ENCODE results near the gene ADAP1.

DNA sequence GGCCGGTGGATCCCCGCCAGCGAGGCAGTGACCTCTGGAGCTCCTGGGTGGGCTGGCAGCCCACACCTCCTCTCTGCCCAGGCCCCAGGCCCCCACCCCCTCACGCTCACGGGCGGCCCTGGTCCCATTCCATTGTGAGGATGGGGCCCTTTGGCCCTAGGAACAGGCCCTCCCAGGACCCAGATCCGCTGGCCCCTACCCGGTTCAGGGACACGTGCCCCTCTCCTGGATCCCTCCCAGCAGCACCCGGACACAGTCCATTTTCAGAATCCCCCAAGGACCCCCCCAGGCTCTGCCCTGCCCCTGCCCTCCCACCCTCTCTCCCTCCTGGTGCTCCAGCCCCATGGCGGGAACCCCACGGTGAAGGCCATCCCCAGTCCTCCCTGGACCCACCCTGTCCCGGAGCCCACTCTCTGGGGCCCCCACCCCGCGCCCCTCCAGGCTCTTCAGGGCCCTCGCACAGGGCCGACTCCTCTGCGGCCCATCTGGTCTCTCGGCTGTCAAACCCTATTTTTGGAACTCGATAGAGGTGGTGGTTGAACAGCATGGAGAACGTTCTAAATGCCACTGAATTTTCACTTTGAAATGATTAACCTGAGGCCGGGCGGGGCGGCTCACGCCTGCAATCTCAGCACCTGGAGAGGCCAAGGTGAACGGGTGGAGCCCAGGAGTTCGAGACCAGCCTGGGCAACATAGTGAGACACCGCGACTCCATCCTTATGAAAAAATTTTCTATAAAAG, 8.1 kb downstream of the ADAP1 start:
- TF ChIP-seq EZH2 (IDR thresholded peaks at IDR 0.05; ENCODE audit: borderline replicate concordance, low read length), result no peak
- TF ChIP-seq, protein P1, sequence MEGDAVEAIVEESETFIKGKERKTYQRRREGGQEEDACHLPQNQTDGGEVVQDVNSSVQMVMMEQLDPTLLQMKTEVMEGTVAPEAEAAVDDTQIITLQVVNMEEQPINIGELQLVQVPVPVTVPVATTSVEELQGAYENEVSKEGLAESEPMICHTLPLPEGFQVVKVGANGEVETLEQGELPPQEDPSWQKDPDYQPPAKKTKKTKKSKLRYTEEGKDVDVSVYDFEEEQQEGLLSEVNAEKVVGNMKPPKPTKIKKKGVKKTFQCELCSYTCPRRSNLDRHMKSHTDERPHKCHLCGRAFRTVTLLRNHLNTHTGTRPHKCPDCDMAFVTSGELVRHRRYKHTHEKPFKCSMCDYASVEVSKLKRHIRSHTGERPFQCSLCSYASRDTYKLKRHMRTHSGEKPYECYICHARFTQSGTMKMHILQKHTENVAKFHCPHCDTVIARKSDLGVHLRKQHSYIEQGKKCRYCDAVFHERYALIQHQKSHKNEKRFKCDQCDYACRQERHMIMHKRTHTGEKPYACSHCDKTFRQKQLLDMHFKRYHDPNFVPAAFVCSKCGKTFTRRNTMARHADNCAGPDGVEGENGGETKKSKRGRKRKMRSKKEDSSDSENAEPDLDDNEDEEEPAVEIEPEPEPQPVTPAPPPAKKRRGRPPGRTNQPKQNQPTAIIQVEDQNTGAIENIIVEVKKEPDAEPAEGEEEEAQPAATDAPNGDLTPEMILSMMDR (IDR thresholded peaks at IDR 0.05; ENCODE audit: low read length), result no peak
